HG02623 (cell line): Measurements from ENCODE around the gene LSAMP.
A peak's percentile ranks its signal among the peaks of the same experiment; 100 is the strongest.
"Not testable (repeated sequence)": the region's sequence is repeated elsewhere in the genome, so short reads cannot be mapped to it uniquely, and the experiment has no call there.

Source experiments
- ATAC-seq: cut with Tn5 transposase; IDR thresholded peaks from one replicate; pipeline ENCODE4 v1.9.1; 2021; ENCODE audit warnings: moderate library complexity; ENCODE audit not compliant: unreplicated experiment

The LSAMP gene

DNA sequence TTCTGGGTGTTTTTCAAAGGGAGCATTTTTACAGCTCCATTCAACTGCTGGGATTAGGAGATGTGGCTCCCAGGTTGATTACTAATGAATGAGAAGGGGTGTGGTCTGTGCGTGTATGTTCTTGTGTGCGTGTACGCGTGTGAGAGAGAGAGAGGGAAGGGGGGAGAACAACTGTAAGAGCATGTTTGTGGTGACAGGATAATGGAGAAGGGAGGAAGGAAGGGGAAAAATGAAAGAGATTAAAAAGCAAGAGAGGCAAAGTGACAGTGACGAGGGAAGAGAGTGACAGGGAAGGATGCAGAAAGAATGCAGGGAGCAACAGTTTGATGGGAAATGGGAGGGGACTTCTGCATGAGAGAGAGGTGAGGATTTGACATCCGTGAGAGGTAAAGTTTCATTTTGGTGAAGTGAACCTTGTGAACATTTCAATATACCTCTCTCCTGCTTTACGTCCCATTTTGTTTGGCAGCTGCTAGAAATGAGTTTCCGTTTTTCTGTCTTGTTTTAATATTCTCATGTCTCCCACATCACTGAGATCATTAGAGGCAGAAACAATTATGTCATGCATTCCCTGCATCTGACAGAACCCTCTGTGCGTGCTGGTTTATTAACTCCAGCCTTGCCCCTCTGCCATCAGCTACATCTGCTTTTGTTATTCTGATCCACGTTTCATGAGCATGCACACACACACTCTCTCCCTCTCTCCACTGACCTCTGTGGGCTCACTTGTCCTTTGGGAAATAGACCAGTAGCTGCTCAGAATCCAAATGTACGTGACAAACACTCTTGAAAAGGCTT, 660.3 kb downstream of the LSAMP start:
- ATAC-seq, result no peak

DNA sequence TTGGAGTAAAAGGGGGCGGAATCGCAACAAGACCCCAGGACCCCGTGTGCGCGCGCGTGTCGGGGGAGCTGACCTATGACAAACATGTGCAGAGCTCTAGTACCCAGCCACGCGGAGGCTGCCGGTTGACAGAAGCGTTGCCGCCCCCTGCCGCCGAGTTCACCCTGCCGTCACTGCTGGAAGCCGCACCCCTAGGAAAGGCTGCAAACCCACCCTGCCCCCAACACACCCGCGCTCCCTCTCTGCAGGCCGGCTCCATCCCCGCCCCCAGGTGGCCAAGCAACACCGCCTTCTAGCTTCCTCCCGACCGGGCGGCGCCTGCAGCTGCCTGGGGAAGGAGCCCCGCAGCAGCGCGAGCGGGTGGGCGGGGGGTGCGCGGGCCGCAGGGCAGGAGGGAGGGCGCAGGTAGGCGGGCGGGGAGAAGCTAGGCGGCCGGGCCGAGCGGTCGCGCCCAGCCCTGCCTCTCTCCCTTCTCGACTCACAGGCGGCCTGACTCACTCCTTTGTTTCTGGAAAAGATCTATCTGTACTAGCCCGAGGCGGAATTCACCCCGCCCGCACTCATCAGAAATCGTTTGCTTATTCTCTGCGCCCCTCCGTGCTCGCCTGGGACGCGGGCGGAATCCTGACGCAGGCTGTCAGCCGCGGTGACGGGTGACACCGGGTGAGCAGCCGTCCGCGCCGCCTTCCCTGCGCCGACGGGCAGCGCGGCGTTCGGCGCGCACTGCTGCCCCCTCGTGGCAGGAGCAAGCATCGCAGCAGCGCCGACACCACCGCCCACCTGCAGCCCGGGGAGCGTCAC, 661.1 kb downstream of the LSAMP start:
- peak; percentile 83 for ATAC-seq

DNA sequence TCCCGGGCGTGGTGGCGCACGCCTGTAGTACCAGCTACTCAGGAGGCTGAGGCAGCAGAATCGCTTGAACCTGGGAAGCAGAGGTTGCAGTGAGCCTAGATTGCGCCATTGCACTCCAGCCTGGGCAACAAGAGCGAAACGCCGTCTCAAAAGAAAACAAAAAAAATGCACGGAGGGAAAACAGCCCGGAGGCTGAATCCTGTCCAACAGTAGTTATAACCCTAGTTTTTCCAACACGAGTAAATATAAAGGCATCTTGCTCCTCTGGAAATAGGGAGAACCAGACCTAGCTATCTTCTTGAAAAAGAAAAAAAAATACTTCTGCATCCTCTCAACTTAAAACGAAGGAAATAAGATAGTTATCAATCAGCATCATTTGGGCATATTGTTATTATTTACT, 661.9 kb downstream of the LSAMP start:
- not testable (repeated sequence) for ATAC-seq

DNA sequence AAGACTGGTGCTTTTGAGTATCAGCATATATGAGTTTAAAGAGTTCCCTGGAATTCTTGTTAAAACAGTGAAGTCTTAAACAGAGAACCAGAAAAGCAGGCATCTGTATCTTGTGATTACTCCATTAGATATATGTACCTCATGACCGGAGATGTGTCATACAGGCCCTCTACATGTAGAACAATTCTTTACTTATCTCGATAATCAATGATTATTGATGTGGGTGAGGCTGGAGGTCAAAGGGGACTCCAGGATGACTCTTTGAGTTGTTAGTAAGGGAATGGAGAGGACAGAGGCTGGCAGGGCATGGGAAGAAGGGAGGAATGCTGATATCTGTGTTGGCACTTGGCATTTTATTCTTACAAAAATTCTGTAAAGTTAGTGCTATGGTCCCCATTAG, 666.3 kb downstream of the LSAMP start:
- no peak for ATAC-seq

DNA sequence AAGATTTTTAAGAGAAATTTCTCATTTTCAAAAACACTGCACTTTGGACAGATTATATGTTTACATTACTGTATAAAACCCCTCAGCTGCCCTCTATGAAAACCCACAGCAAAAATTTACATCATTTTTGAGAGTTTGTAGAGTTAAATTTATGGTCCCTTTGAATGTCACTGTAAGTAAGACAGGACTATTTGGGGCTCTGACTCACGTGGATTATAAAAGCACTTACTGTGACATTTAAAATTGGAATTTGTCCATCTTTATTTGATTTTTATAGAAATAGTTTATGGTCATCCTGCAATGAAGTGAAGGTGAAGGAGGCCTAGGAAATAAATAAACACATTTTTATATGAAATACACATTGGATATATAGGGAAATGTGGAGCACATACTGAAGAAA, 672.3 kb downstream of the LSAMP start:
- ATAC-seq, result no peak

DNA sequence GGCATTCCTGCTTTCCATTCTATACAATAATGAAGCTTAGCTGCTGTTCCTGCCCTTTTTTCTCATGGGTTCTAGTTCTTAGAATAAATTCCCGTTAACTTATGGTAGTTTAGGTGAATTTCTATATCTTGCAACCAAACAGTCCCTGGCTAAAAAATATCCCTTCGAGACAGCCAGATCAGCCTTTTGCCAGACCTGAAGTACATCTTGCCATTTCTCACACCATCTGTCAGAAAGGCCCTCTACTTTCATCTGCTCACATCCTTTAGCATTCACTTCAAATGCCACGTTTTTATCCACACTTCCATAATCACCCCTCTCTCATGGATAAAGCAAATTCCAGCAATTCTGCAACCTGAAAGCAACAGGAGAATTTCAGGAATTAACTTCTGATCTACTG, 676.6 kb downstream of the LSAMP start:
- ATAC-seq, result no peak

DNA sequence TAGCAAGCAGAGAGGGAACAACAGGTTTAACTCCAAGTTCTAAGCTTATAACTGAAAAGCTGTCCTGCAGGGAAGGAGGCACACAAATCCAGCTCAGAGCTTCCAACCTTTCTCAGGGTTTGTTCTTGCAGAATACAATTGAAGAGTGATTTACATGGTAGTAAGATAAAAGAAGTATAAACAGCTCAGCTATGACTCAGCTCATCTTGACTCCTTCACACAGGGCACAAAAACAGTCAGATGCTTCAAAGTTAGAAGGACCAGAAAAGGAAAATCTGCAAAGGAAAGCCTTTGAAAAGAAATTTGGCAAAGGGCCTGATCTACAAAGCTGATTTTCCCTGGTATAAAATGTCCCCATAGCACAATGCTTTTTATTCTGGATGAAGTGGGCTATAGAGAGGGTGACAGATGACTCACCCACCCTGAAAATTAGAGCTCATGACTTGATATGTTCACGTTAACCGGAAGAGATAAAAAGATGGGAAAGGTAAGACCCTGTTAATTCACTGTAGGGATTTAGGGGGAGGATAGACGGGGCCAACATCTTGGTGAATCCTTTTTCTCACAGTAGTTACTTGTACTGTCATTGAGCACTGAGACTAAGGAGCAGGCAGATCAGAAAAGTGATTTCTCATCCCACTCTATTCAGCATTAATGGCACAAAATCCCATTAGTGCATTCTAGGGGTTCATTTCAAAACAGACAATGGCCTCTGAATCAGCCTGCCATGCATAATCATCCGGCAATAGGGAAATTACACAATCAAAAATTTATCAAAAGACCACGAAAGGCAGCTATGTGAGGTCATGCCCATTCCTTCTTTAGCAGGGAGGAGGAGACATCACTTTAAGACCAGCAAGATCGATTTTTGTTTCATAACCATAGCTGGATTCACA, 678.5 kb downstream of the LSAMP start:
- no peak for ATAC-seq

DNA sequence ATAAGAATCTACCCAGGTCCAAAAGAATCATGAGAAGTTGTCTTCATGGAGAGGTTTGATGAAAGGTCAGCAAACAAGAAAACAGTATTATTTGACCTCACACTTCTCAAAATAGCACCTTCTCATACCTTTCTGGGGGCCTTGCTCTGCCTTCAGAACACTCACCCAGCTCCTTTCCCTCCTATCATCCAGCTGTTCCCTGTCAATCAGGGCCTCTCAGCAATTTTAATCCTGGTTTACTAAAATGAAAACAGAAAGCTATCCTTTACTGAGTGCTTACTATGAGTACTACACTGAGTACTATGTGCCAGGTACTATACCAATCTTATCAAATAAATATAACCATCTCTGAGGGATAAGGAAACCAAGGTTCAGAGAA, 683.4 kb downstream of the LSAMP start:
- no peak for ATAC-seq

DNA sequence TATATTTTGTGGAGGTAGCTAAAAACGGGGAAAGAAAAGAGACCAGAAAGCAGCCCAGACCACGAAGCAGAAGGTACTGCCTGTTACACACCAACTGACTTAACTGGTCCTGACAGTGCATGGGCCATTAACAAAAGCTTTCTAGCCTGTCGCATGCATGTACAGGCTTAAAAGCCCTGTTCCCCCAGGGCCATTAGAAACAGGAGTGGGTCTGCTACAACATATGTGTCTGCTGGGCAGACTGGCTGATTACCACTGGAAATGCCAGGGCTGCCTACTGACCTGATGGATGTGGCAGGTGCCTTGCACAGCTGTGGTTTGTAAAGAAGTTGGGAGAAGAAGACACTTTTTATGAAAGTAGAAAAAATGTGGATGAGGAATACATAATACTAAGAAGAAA, 684.6 kb downstream of the LSAMP start:
- ATAC-seq, result no peak

DNA sequence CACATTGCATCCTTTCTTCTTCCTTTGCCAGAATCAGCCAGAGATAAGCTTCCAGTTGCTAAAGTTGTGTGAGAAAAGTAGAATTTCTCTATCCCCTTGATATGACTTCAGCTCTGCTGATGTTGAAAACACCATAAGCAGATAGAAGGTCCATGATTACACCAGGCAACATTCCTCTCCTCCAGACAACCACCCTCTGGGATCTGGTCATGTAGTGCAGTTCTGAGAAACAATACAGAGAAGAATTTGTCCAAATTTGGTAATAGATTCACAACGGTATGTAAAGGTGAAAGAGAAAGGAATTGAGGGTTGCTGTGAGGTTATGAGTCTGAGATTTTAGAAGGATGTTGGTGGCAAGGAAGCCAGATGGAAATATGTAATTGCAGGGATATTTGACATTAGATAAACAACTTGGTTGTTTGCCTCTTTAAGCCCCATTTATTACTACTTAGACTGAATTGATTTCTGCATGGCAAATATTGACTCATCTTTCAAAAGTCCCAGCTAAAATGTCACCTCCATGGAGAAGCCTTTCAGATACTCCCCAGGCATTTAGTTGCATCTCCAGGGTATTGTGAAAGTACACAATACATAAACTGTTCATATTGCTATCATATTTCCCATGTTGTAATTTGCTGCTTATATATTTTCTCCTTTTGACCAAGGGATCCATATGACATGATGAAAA, 687.1 kb downstream of the LSAMP start:
- ATAC-seq, result no peak

DNA sequence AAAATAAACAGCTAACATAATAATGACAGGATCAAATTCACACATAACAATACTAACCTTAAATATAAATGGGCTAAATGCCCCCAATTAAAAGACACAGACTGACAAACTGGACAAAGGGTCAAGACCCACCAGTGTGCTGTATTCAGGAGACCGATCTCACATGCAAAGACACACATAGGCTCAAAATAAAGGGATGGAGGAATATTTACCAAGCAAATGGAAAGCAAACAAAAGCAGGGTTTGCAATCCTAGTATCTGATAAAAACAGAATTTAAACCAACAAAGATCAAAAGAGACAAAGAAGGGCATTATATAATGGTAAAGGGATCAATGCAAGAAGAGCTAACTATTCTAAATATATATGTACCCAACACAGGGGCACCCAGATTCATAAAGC, 692.3 kb downstream of the LSAMP start:
- ATAC-seq, result not testable (repeated sequence)
